Measurements from ENCODE around the gene IMMP2L.
"Not testable (repeated sequence)": the region's sequence is repeated elsewhere in the genome, so short reads cannot be mapped to it uniquely, and the experiment has no call there.

DNA sequence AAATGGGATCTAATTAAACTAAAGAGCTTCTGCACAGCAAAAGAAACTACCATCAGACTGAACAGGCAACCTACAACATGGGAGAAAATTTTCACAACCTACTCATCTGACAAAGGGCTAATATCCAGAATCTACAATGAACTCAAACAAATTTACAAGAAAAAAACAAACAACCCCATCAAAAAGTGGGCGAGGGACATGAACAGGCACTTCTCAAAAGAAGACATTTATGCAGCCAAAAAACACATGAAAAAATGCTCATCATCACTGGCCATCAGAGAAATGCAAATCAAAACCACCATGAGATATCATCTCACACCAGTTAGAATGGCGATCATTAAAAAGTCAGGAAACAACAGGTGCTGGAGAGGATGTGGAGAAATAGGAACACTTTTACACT lies 111.6 kb downstream of the IMMP2L start:
- TF ChIP-seq, protein P1, sequence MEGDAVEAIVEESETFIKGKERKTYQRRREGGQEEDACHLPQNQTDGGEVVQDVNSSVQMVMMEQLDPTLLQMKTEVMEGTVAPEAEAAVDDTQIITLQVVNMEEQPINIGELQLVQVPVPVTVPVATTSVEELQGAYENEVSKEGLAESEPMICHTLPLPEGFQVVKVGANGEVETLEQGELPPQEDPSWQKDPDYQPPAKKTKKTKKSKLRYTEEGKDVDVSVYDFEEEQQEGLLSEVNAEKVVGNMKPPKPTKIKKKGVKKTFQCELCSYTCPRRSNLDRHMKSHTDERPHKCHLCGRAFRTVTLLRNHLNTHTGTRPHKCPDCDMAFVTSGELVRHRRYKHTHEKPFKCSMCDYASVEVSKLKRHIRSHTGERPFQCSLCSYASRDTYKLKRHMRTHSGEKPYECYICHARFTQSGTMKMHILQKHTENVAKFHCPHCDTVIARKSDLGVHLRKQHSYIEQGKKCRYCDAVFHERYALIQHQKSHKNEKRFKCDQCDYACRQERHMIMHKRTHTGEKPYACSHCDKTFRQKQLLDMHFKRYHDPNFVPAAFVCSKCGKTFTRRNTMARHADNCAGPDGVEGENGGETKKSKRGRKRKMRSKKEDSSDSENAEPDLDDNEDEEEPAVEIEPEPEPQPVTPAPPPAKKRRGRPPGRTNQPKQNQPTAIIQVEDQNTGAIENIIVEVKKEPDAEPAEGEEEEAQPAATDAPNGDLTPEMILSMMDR (IDR thresholded peaks at IDR 0.05; ENCODE audit: insufficient read depth, low read length, poor library complexity, severe bottlenecking) = not testable (repeated sequence)
- TF ChIP-seq EZH2phosphoT487 (conservative IDR thresholded peaks at IDR 0.05; ENCODE audit: low read length) = not testable (repeated sequence)

Data from SU-DHL-6 (cell line).